ENCODE results near the gene PNPLA7. TPM values are rescaled to one million over a fixed set of nuclear protein-coding genes. Genes with fewer than 3 reads are reported as not detected.

PNPLA7 gene
- total RNA-seq, 1 donor from 2014 or later, result 13.5 TPM

- intact Hi-C loops (cut with DNase I), result no loop called here
- H3K4me1 ChIP-seq, result peaks cover 0 to 18% of the 10 kb centered on the region in 2 donors
- peaks cover 6 to 22% of the 10 kb centered on the region in 2 donors for H3K36me3 ChIP-seq
- DNase-seq (ENCODE audit: low spot score in 2 of 2), result no peak
- H3K9me3 ChIP-seq, result no peaks in the 10 kb centered on the region
- no peaks in the 10 kb centered on the region for H3K27me3 ChIP-seq
- no peak overlapping the region for H3K27ac ChIP-seq
- no peak for TF ChIP-seq CTCF (IDR thresholded peaks at IDR 0.05)
- H3K4me3 ChIP-seq, result no peak overlapping the region
Observed at GRCh38 chr9:137580209-137580953, 30.2 kb upstream of the PNPLA7 start.

GRCh38 chr9:137579259-137579604 lies 29.0 kb upstream of the PNPLA7 start:
- H3K9me3 ChIP-seq, result no peaks in the 10 kb centered on the region
- peak overlapping the region; percentile 88 to 92 for H3K4me3 ChIP-seq
- intact Hi-C loops (cut with DNase I), result loop anchor here (2.0 kb wide), 1 partner anchor 40 kb away; the partner anchor contains the start of gene EHMT1
- H3K27me3 ChIP-seq, result no peaks in the 10 kb centered on the region
- DNase-seq (ENCODE audit: low spot score in 2 of 2), result no peak
- no peak for TF ChIP-seq CTCF (IDR thresholded peaks at IDR 0.05)
- H3K36me3 ChIP-seq, result peaks cover 7 to 33% of the 10 kb centered on the region in 2 donors
- peaks cover 0 to 18% of the 10 kb centered on the region in 2 donors for H3K4me1 ChIP-seq
- peak overlapping the region; percentile 70 to 78 for H3K27ac ChIP-seq

DNA sequence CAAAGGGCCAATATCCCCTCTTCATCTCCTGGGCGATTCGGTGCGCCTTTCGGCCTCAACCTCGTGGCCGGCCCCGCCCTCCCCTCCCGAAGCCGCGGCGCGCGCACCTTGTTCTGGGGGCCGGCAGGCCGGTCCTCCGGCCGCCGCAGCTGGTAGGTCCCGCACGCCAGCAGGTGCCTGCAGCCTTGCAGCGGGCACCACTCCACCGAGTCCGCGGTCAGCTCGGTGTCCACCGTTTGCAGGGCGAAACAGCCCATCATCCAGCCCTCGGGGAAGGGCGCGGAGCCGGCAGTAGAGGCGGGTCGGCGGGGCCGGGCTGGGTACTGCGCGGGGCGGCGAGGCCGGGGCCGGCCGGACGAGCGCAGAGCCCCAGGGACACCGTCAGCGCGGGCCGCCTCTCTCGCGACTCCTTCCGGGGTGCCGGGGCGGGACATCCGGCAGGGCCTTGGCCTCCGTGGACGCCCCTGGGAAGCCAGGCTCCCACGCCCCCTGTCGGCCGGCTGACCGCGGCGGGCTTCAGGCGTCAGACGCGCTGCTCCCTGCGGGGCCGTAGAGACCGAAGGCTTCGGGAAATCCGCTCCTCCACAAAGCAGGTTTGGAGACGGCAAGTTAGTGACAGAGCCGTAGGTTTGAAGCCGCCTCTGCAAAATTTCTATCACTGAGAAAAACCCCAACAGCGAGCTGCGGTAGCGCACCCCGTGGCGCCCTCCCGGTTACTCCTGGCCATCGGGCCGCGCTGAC lies 28.5 kb upstream of the PNPLA7 start, which contains the start of gene DPH7:
DPH7 (minus strand) TSS at position 408 of the 741 bp plus-strand sequence; CDS start at position 260, 148 bp downstream.
- peaks cover 13 to 36% of the 10 kb centered on the region in 2 donors for H3K36me3 ChIP-seq
- H3K9me3 ChIP-seq, result no peaks in the 10 kb centered on the region
- peak; percentile 89 to 95 (median 93) for TF ChIP-seq CTCF (IDR thresholded peaks at IDR 0.05)
- DNase-seq (ENCODE audit: low spot score in 2 of 2), result peak; percentile 63 to 97
- peak within 1 kb of the TSS; percentile 88 to 92 for H3K4me3 ChIP-seq
- H3K27me3 ChIP-seq, result no peaks in the 10 kb centered on the region
- intact Hi-C loops (cut with DNase I), result loop anchor here (1.0 to 2.0 kb wide), 4 partner anchors 12 to 40 kb away; partner anchors contain the start of genes ARRDC1, EHMT1, MRPL41 and ZMYND19
- H3K27ac ChIP-seq, result peak within 1 kb of the TSS; percentile 70 to 78
- H3K4me1 ChIP-seq, result peaks cover 0 to 18% of the 10 kb centered on the region in 2 donors

- intact Hi-C loops (cut with DNase I), result no loop called here
- no peaks in the 10 kb centered on the region for H3K27me3 ChIP-seq
- peaks cover 0 to 18% of the 10 kb centered on the region in 2 donors for H3K4me1 ChIP-seq
- no peaks in the 10 kb centered on the region for H3K9me3 ChIP-seq
- no peak overlapping the region for H3K27ac ChIP-seq
- H3K4me3 ChIP-seq, result no peak overlapping the region
- DNase-seq (ENCODE audit: low spot score in 2 of 2), result no peak
- peaks cover 22 to 32% of the 10 kb centered on the region in 2 donors for H3K36me3 ChIP-seq
- no peak for TF ChIP-seq CTCF (IDR thresholded peaks at IDR 0.05)
Observed at GRCh38 chr9:137575716-137576411, 25.7 kb upstream of the PNPLA7 start.

DNA sequence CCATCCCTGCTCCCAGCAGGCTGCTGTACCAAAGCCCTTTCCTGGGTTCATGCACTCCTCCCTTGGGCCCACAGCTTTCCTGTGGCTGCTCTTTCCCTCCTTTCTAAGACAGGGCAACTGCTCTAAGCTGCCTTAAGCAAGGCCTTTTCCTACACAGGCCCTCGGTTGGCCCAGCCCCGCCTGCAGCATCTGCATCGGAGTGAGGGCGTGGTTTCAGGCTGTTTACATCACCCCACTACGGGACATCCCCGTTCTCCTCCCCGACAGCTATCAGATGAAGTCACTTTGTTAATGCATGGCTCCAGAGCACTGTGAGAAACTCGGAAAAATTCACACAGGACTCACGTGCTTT lies 25.1 kb upstream of the PNPLA7 start:
- no peak overlapping the region for H3K27ac ChIP-seq
- no peaks in the 10 kb centered on the region for H3K9me3 ChIP-seq
- H3K4me1 ChIP-seq, result peaks cover 0 to 18% of the 10 kb centered on the region in 2 donors
- peaks cover 22 to 32% of the 10 kb centered on the region in 2 donors for H3K36me3 ChIP-seq
- no peak for DNase-seq (ENCODE audit: low spot score in 2 of 2)
- no peak for TF ChIP-seq CTCF (IDR thresholded peaks at IDR 0.05)
- intact Hi-C loops (cut with DNase I), result no loop called here
- no peaks in the 10 kb centered on the region for H3K27me3 ChIP-seq
- H3K4me3 ChIP-seq, result no peak overlapping the region

Data from ascending aorta (tissue), 2 donors.